Middle frontal gyrus (tissue), 1 donor: ENCODE measurements around the gene SCAMP3.
"Not testable (repeated sequence)": the region's sequence is repeated elsewhere in the genome, so short reads cannot be mapped to it uniquely, and the experiment has no call there.

Source experiments
- DNase-seq: peaks from one replicate; pipeline ENCODE4 v3.0.0-alpha.2; 2015; ENCODE audit warnings: low spot score; ENCODE audit errors: extremely low spot score

Gene SCAMP3

DNA sequence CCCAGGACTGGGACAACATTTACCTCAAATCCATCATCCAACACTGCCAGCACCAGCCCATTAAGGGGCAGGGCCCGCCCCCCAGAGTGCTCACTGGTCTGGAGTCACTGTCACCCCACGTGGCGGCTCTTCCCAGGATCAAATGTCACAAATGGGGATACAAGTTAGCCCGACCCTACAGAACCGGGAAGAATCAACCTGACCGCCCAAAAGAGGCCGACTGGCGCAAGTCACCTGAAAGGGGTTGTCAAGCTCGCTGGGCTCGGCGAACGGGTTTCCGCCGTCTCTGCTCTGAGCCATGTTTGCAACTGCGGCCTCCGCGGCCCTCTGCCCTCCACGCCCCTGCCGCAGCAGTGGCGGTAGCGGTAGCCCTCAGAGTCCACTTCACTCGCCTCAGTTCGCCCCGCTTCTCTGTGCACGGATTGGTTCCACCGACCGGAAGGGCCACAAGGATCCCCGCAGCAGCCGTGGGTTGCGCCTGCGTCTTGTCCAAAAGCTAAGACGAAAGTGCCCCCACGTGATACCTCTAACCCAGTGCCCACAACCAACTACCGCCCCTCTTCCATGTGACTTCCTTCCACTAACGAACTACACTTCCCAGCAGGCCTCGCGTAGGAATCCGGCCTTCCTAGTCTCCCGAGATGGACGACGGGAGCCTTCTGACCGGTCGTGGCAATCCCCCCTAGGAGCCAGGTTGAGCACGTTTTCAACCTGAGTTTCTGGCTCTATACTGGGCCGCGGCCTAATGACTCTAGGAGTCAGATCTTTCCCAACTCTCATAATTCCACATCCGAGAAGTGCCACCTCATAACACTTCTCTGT lies at the start of gene SCAMP3:
Gene SCAMP3 (minus strand): TSS at position 509 of the 822 bp plus-strand sequence. CDS start 209 bp downstream, at position 300.
- peak; percentile 99 for DNase-seq

- no peak for DNase-seq
These were observed 47.4 kb upstream of the SCAMP3 start for GRCh38 chr1:155309423-155310021.

GRCh38 chr1:155308493-155309422 lies 46.6 kb upstream of the SCAMP3 start, which contains the start of gene FDPS:
TSS of gene FDPS (plus strand) at chr1:155308866. CDS start at chr1:155309790, 924 bp downstream.
- DNase-seq: peak; percentile 99

GRCh38 chr1:155307247-155307740 lies 45.1 kb upstream of the SCAMP3 start:
- DNase-seq: no peak

GRCh38 chr1:155305881-155306391 lies 43.8 kb upstream of the SCAMP3 start:
- no peak for DNase-seq

DNA sequence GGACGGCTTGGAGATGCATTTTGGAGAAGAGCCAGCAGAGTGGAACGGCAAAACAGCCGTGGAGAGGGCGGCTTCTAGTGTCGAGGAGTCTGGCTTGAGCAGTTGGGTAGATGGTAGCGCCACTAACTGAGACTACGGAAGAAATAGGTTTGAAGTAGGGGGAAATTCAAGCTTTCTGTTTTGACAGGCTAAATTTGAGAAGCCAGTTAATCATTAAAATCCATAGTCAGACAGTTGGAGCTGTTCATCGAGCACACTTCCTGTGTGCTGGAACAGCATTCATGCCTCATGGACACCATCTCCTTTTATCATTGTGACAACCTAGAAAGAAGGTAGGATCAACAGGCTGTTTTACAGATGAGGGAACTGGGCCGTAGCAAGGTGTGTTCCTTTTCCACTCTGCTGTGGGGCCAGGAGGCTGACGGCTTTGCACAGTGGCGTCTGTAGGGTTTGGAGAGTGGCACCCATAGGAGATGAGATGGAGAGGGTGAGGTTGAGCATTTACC lies 42.5 kb upstream of the SCAMP3 start:
- no peak for DNase-seq

DNA sequence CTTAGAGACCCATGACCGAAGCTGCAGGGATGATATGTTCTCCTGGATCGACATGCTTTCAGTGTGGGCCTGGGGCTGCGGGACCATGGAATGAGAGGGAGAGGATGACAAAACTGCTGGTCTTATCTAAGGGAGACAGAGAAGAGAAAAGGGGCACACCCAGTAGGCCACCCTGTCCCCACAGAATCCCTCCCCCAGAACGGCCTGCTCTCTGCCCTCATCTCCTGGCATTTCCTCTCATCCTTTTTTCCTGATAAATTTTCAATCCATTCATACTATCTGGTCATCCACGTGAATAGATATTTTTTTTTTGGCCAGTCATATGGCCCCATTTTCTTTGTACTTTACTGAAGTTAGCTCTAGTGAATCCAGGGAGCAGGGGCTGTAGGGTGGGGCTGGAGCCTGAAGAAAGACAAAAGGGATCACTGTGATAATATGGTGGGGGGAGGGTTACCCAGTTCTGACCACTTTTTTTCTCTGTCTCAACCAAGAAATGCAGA lies 39.2 kb upstream of the SCAMP3 start, which contains the start of gene PKLR:
Gene PKLR (minus strand): TSS at position 97 of the 500 bp plus-strand sequence. CDS start 43 bp downstream, at position 54.
- no peak for DNase-seq

DNA sequence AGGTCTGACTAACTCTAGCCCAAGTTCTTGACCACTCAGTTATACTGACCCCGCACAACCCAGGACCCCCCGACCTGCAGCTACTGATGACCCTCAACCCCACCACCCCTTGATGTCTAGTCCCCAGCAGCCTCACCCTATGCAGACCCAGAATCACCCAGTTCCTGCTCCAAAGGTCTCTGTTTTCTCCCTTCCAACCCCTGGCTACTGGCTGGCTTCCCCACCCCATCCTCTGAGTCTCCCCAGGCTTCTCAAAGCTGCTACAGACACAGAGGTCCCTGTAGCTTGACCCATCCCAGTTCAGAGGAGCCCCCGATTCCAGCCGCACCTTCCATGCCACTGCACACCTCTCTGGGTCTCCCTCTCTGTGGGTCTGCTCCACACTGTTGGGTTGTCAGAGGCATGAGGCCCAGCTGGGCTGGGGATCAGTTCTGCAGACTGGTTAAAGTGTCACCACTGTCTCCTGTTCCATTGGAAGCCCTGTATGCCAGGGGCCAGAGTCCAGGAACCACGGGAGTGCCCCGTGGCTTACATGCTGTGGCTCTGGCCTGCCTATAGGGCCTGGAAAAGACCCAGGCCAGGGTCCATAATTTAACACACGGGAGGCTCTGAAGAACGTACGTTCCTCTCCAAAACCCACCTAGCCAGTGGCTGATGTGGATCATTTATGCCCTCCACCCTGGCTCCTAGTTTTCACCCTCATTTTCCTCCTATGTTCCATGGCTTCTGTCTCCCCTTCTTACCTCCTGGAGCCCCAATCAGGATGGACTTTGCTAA lies 38.6 kb upstream of the SCAMP3 start:
- no peak for DNase-seq

DNA sequence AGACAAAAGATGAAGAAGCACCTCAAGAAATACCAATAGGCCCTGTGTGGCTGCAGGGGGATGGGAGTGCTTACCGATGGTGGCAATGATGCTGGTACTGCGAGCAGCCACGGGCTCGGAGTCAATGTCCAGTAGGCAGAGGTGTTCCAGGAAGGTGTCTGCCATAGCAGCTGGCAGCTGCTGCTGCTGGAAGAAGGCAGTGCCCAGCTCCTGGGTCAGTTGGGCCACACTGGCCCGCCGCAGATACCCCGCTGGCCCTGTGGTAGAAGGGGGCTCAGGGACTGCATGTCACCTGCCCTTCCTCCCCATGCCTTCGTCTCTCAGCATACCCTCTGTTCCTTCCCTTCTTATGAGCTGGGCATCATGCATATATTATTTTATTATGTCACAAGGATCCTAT lies 37.9 kb upstream of the SCAMP3 start:
- DNase-seq: no peak

DNA sequence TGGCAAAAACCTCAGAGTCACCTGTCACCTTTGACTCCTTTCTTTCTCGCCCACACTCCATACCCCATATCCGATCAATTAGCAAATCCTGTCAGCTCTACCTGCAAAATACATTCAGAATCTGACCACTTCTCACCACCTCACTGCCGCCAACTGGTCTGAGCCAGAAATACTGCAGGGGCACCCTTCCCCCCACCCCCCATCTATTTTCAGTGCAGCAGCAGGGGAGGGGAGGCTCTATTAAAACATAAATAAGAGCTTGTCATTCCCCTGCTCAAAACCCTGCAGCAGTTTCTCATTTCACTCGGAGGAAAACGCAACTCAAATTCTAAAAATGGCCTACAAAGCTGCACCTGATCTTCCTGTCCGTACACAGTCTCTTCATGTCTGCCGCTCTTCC lies 35.2 kb upstream of the SCAMP3 start:
- no peak for DNase-seq

DNA sequence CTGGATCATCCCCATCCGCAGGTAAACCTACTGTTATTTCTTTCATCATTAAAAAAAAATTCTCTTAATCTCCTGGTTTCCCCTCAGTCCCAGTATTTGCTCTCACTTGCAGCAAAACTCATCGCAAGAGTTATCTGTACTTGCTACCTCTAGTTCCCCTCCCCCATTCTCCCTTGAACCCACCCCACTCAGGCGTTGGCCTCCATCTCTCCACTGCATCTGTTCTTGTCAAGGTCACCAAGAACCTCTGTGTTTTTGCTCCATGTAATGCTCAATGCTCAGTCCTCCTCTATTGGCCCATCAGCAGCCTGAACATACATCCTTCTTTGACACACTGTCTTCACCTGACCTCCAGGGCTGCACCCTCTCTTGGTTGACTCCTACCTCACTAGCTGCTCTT lies 34.5 kb upstream of the SCAMP3 start:
- no peak for DNase-seq

DNA sequence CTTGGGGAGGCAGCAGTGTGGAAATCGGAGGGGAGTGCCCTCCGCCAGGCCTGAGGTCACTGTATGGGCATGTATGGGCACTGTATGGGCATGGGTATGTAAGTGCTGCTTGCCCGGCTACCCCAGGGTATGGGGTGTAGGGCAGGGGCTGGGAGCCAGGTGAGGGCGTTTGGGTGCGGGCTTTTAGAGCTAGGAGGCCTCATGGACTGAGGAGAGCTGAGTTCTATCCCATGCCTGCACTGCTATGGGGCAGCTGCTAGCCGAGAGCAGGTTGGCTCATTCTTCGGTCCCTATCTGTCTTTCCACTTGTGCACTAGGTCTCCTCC lies 33.7 kb upstream of the SCAMP3 start:
- DNase-seq: no peak

DNA sequence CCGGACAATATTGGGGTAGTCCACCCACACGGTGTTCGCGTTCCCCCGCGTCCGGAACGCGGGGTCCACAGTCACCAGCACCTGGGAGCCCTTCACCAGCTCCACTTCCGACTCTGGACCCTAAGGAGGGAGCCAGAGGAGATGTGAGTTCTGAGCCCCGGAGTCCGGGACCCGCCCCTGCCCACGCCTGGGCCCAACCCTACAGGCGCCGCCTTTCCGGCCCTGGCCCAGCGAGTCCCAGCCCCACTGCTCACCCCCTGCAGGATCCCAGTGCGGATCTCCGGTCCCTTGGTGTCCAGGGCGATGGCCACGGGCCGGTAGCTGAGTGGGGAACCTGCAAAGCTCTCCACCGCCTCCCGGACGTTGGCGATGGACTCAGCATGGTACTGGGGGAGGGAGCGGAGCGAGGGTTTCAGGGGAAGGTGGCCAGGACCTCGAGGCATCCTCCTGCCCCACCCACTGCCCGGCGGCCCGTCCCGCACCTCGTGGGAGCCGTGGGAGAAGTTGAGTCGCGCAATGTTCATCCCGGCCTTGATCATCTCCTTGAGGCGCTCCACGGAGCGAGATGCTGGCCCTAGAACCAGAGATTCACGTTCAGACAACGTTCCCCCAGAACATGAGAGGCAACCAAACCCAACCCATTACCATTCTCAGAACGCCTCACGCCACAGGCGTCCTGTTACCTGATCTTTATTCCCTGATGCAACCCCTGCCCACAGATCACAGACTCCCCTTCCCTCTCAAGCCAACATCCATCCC lies 33.2 kb upstream of the SCAMP3 start:
- DNase-seq: no peak

- DNase-seq: no peak
These were observed 32.5 kb upstream of the SCAMP3 start for GRCh38 chr1:155294520-155295182.

- DNase-seq: no peak
These were observed 31.1 kb upstream of the SCAMP3 start for GRCh38 chr1:155293086-155293749.

GRCh38 chr1:155291006-155291405 lies 28.8 kb upstream of the SCAMP3 start:
- not testable (repeated sequence) for DNase-seq

- no peak for DNase-seq
These were observed 25.9 kb upstream of the SCAMP3 start for GRCh38 chr1:155287987-155288543.

- DNase-seq: no peak
These were observed 24.4 kb upstream of the SCAMP3 start for GRCh38 chr1:155286544-155286943.
